Measurements from ENCODE around the gene FARS2.

DNA sequence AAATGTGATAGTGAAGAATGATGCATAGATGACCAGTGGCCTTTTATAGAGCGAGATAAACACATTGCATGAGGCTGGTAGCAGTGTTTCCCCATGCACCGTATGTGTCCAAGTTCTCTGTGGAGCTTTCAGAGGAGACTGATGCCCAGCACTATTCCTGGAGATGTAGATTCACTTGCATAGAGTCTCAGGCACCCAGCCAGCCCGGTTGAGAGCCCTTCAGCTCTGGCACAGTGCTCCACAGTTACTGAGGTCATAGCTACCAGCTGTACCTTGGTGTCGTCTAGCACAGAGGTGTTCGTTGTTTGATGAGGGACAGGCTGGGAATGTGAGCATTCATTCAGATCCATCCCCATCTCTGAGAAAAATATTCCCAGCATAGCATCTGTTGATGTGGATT lies 328.9 kb downstream of the FARS2 start:
- TF ChIP-seq CTCF (IDR thresholded peaks at IDR 0.05; ENCODE audit: poor library complexity), result no peak
- TF ChIP-seq EZH2 (IDR thresholded peaks at IDR 0.05; ENCODE audit: borderline replicate concordance), result no peak
- no peak for TF ChIP-seq EZH2phosphoT487 (IDR thresholded peaks at IDR 0.05; ENCODE audit: low read depth, severe bottlenecking, unreplicated experiment)

Data from hepatocyte (in vitro differentiated cells).